Measurements from ENCODE around the gene TLE1. TPM values are rescaled to one million over a fixed set of nuclear protein-coding genes. Genes with fewer than 3 reads are reported as not detected.

The TLE1 gene
- total RNA-seq, 1 experiment from 2014 or later, result 17.3 TPM

DNA sequence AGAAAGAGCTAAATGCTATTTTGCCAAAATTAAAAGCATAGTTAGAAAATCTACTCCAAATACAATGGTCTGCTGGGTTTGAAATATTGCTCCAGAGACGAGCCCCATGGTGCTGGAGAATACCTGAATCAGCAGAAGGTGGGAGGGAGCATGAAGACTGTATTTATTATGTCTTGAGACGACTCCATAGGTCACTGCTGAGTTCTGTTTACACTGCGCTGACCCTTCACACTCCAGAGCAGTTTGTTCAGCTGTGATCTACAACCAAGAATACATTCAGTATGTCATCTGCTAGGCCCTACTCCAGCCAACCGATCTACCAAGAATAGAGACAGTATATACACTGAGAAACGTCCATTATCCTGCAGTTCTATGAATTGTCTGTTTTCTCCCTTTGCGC, 150.5 kb downstream of the TLE1 start (continued):
- TF ChIP-seq REST (IDR thresholded peaks at IDR 0.05; ENCODE audit: low read depth) (no peak), ZNF274 (IDR thresholded peaks at IDR 0.05; ENCODE audit: low read depth, low read length) (no peak), EGR1 (IDR thresholded peaks at IDR 0.05; ENCODE audit: low read depth) (no peak), TCF7L2 (IDR thresholded peaks at IDR 0.05; ENCODE audit: borderline replicate concordance, extremely low read depth, insufficient read depth, insufficient read length) (no peak), ATF3 (IDR thresholded peaks at IDR 0.05) (no peak)

GRCh38 chr9:81537964-81538363, 151.4 kb downstream of the TLE1 start:
- no peaks in the 10 kb centered on the region for H3K27me3 ChIP-seq (ENCODE audit: insufficient read depth, low read length)
- ATAC-seq (no peak), DNase-seq (ENCODE audit: low read depth, low spot score) (no peak)
- ChIA-PET CTCF (no interaction called here), POLR2A (no interaction called here), RAD21 (ENCODE audit: low non-redundant PET in 1 of 2, low total read pairs in 2 of 2, uncharacterized antibody in 2 of 2, unreplicated experiment in 2 of 2) (no interaction called here)
- H3K4me1 ChIP-seq (ENCODE audit: control insufficient read depth in 1 of 2, insufficient read depth in 2 of 2, low read length in 2 of 2), result no peaks in the 10 kb centered on the region; a peak in 1 of 4 replicates
- H3K9me3 ChIP-seq (ENCODE audit: control insufficient read depth in 1 of 2, insufficient read depth in 1 of 2, low read depth in 1 of 2, low read length in 2 of 2), result no peaks in the 10 kb centered on the region
- no peak overlapping the region for H3K9ac ChIP-seq (ENCODE audit: low read length)
- TF ChIP-seq, protein P1, sequence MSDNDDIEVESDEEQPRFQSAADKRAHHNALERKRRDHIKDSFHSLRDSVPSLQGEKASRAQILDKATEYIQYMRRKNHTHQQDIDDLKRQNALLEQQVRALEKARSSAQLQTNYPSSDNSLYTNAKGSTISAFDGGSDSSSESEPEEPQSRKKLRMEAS (IDR thresholded peaks at IDR 0.05), result no peak
- no peak overlapping the region for H2AFZ ChIP-seq (ENCODE audit: low read depth, low read length, poor library complexity, severe bottlenecking)
- no peaks in the 10 kb centered on the region for H3K79me2 ChIP-seq (ENCODE audit: insufficient read depth, low read length)
- H3K36me3 ChIP-seq (ENCODE audit: control insufficient read depth in 1 of 2, insufficient read depth in 2 of 2, low read length in 2 of 2), result no peaks in the 10 kb centered on the region
- intact Hi-C loops (cut with micrococcal nuclease), result no loop called here
- no peaks in the 10 kb centered on the region for H3K9me2 ChIP-seq (ENCODE audit: insufficient read depth)
- no TSS peak for BruUV-seq (replicated peaks)
- H3K4me3 ChIP-seq (replicated peaks in 1 of 2; ENCODE audit: low read depth in 1 of 2, low read length in 2 of 2), result no peak overlapping the region
- no peak overlapping the region for H3K4me2 ChIP-seq (ENCODE audit: low read length)
- H4K20me1 ChIP-seq (ENCODE audit: insufficient read depth), result no peaks in the 10 kb centered on the region
- no peak overlapping the region for H3K27ac ChIP-seq (ENCODE audit: low read depth, low read length)

Data from HCT116 (cell line).